Activated CD8-positive, alpha-beta memory T cell treated with anti-CD3 and anti-CD28 coated beads for 1 hour (primary cell): ENCODE measurements around the gene BCL2L15.

ENCODE experiments used
- DNase-seq, 2 donors: peaks; one replicate each; pipeline ENCODE4 v3.0.0-alpha.2; 2020; ENCODE audit warnings: low read depth in 1 of 2; ENCODE audit errors: extremely low read depth in 1 of 2

The BCL2L15 gene

DNA sequence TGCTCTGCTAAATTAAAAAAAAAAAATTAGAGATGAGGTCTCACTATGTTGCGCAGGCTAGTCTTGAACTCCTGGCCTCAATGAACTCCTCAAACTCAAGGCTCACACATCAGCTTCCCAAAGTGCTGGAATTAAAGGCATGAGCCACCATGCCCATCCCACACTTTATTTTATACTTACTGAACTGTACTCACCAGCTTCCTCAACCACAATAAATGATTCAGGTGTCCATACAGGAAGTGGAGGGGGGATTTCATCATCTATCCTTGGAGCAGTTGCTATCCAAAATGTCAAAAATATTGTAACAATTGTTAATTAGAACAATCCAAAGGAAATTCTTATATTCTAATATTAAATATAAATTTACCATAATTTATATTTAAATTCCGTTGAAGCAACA lies 52.7 kb downstream of the BCL2L15 start:
- DNase-seq, result no peak
